BJ (cell line): ENCODE measurements around the gene SORCS2. TPM values are rescaled to one million over a fixed set of nuclear protein-coding genes. Genes with fewer than 3 reads are reported as not detected.

ENCODE experiments used
- CTCF ChIA-PET: fragments of 350-600 bp; formaldehyde crosslinking; extraction: SDS; loops from one replicate; lab custom pipeline; 2021; ENCODE audit warnings: antibody characterized with exemption, inconsistent platforms; lab: Yijun Ruan, JAX
- POLR2A ChIA-PET: fragments of 300-600 bp; sonication (Branson Sonifier 250); formaldehyde crosslinking; extraction: SDS; loops from one replicate; lab custom pipeline; 2021; ENCODE audit warnings: antibody characterized with exemption; lab: Charles Lee
- DNase-seq: peaks from one replicate; pipeline ENCODE4 v3.0.0-alpha.2; 2011; ENCODE audit warnings: low read depth
- H3K27me3 ChIP-seq: 2 replicates; pipeline ENCODE4 v1.6.0; 2011; ENCODE audit warnings: low read length; ENCODE audit not compliant: control insufficient read depth, insufficient read depth
- H3K36me3 ChIP-seq: 2 replicates; pipeline ENCODE4 v1.5.1; 2011; ENCODE audit warnings: low read length; ENCODE audit not compliant: control insufficient read depth, insufficient read depth
- H3K4me3 ChIP-seq: 2 replicates; pipeline ENCODE4 v1.5.1; 2011; ENCODE audit warnings: low read depth, mild to moderate bottlenecking, control low read depth, low read length
- polyA plus RNA-seq: library from polyadenylated mRNA; depleted of rRNA; stranded (reverse); fragments of >200 nt; gene quantifications from 2 replicates; pipeline ENCODE4 v1.2.3, GENCODE V29; 2011; rRNA removed
- small RNA-seq: library from RNA; depleted of rRNA; stranded (forward); fragments of <200 nt; gene quantifications from one replicate; pipeline ENCODE3, GENCODE V24; 2012; ENCODE audit warnings: low replicate concordance, low read depth; ENCODE audit not compliant: insufficient read length
- TF ChIP-seq, protein P1 (sequence below): IDR thresholded peaks from 2 replicates; pipeline ENCODE4 v1.5.1; 2011; ENCODE audit warnings: low read depth, mild to moderate bottlenecking, control low read depth, inconsistent platforms, low read length, moderate library complexity; ENCODE audit not compliant: insufficient read depth

Gene SORCS2
- polyA plus RNA-seq, 1 experiment = 0.63 TPM

DNA sequence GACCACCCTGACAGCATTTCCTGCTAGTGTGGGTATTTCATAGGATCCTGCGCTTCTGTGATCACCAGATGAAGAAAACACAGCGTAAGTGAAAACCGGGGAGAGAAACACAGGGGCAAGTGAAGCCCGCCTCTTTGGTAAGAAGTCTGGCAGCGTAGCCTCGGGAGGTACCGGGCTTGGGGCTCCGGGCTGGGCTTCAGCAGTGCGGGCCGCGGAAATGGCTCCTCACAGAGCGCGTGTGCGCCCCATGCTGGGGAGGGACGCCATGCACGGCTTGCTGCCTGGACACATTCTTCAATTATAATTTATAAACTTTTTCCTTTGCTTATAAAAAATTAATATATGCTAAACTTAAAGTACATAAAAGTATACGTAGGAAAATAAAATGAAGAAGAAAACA, 595.9 kb downstream of the SORCS2 start:
- Histone ChIP-seq H3K4me3 (no peak overlapping the region), H3K27me3 (no peaks in the 10 kb centered on the region), H3K36me3 (peaks cover 37% of the 10 kb centered on the region)
- DNase-seq = no peak
- POLR2A ChIA-PET = no interaction called here
- TF ChIP-seq, protein P1, sequence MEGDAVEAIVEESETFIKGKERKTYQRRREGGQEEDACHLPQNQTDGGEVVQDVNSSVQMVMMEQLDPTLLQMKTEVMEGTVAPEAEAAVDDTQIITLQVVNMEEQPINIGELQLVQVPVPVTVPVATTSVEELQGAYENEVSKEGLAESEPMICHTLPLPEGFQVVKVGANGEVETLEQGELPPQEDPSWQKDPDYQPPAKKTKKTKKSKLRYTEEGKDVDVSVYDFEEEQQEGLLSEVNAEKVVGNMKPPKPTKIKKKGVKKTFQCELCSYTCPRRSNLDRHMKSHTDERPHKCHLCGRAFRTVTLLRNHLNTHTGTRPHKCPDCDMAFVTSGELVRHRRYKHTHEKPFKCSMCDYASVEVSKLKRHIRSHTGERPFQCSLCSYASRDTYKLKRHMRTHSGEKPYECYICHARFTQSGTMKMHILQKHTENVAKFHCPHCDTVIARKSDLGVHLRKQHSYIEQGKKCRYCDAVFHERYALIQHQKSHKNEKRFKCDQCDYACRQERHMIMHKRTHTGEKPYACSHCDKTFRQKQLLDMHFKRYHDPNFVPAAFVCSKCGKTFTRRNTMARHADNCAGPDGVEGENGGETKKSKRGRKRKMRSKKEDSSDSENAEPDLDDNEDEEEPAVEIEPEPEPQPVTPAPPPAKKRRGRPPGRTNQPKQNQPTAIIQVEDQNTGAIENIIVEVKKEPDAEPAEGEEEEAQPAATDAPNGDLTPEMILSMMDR = no peak
- CTCF ChIA-PET = interaction anchor here (1.1 kb wide), 1 partner anchor 16 kb away, joined by 4 read pairs; no protein-coding TSS in a partner anchor

DNA sequence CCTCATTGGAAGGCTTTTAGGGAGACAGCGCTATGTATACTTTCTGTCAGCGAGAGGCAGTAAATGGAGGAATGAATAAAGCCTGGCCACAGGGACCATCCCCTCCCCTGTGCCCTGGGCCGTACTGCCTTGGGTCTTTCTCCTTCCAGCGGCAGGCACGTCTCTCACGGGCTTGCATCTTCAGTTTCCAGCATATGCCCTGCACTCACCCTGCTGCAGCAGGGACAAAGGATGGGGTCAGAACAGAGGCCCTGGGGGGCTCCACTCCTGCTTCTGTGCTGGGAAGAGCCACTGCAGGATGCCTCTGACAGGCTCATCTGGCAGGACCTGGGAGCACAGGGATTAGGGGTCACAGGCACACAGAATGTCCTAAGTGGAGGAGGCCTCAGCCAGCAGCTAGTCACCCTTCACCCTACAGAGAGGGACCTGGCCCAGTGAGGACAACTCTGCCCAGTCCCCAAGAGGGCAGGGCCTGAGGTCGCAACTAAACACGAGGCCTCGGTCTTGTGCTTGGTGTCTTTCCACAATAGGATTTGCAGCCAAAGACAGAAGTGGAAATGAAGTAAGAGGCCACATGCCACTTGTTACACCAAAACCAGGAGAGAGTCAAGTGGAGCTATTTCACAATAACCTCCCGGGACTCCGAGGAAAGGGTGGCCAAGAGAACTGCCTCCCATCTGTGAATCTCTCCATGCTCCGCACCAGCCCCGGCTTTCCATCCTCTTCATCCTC, 596.5 kb downstream of the SORCS2 start:
- ChIA-PET CTCF (interaction anchor here (0.7 to 1.1 kb wide), 2 partner anchors 14 to 15 kb away, joined by 3 to 4 read pairs; no protein-coding TSS in a partner anchor), POLR2A (no interaction called here)
- H3K36me3 ChIP-seq = peaks cover 36% of the 10 kb centered on the region
- no peaks in the 10 kb centered on the region for H3K27me3 ChIP-seq
- TF ChIP-seq, protein P1 = no peak
- H3K4me3 ChIP-seq = no peak overlapping the region
- DNase-seq = no peak

DNA sequence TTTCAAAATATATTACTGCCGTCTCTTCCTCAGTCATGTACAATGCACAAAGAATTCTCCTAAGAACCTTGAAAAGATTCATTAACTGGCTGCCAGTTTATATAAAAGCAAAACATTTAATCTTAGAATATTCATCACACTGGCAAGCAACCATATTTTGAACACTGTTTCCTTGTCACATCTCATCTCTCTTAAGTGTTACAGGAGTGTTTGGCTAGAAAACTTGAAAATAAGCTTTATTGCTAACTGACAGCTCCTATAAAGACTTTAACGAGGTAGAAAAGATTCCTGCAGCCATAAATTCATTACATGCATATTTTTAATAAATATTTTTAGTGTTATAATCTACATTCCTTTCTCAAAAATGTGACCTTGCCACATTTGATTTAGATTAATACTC, 597.7 kb downstream of the SORCS2 start:
- POLR2A ChIA-PET = no interaction called here
- TF ChIP-seq, protein P1 = no peak
- DNase-seq = no peak
- Histone ChIP-seq H3K27me3 (no peaks in the 10 kb centered on the region), H3K36me3 (peaks cover 28% of the 10 kb centered on the region), H3K4me3 (no peak overlapping the region)
- CTCF ChIA-PET = interaction anchor here (1.0 to 1.9 kb wide), 3 partner anchors 11 to 28 kb away, joined by 3 to 5 read pairs (median 4); no protein-coding TSS in a partner anchor

DNA sequence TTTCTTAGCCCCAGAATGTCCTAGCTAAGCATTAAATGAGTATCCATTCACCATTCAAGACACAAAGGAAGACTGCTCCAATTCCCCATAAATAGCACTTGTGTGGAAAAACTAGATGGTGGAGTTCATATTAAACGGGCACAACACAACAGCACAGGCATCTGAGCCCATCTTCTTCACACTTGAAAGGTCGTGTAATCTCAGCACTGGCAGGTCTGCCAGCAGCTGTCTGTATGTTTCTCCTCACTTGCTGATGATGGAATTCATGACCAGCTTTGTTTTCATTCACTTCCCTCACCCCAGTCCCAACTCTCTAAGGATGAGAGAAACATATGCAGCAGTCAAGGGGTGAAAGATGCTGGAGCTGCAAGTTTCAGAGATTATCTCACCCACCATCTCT, 598.7 kb downstream of the SORCS2 start:
- Histone ChIP-seq H3K36me3 (peaks cover 20% of the 10 kb centered on the region), H3K4me3 (no peak overlapping the region), H3K27me3 (no peaks in the 10 kb centered on the region)
- TF ChIP-seq, protein P1 = no peak
- no peak for DNase-seq
- ChIA-PET CTCF (interaction anchor here (0.6 to 1.9 kb wide), 4 partner anchors 10 to 252 kb away, joined by 3 to 5 read pairs (median 4); no protein-coding TSS in a partner anchor), POLR2A (interaction anchor here (0.6 kb wide), 1 partner anchor 21 kb away, joined by 4 read pairs; no protein-coding TSS in a partner anchor)

Small RNAs within 50 kb of the gene (small RNA-seq; reads per million reads assigned to genes)
- gene MIR4274 = not detected
- not detected for gene MIR4798

Other genes starting within 250 kb of the SORCS2 start
- gene TADA2B, start 149.2 kb upstream of the SORCS2 start, polyA plus RNA-seq = 6.1 and 7.3 TPM in 2 replicates
- 21.1 and 35.2 TPM in 2 replicates for gene GRPEL1, start 124.5 kb upstream of the SORCS2 start, polyA plus RNA-seq
- not detected in 2 replicates for gene PSAPL1, start 242.4 kb downstream of the SORCS2 start, polyA plus RNA-seq